Activated CD4-positive, alpha-beta T cell treated with anti-CD3 and anti-CD28 coated beads for 48 hours (primary cell): ENCODE measurements around the gene PSENEN.
"Not testable (repeated sequence)": the region's sequence is repeated elsewhere in the genome, so short reads cannot be mapped to it uniquely, and the experiment has no call there.

Experiments
- DNase-seq: peaks from one replicate; pipeline ENCODE4 v3.0.0-alpha.2; 2020

Gene PSENEN

DNA sequence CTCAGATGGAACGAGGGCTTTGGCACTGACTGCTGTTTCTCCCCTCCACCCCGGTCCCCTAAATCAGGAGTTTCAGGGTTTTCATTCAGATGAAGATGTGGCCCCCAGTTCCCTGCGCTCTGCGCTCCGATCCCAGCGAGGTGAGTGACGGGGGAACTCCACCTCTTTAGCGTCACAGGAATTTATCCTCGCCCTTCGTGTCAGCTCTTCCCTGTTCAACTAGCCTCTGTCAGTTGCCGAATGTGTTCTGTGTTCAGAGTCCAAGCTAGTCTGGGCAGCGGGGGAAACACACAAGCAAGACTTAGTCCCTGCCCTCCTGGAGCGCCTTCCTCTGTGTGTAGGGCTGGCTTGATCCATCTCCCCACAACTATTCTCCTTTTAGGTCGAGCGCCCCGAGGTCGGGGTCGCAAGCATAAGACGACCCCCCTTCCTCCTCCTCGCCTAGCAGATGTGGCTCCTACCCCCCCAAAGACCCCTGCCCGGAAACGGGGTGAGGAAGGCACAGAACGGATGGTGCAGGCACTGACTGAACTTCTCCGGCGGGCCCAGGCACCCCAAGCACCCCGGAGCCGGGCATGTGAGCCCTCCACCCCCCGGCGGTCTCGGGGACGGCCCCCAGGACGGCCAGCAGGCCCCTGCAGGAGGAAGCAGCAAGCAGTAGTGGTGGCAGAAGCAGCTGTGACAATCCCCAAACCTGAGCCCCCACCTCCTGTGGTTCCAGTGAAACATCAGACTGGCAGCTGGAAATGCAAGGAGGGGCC, 25.9 kb upstream of the PSENEN start:
- no peak for DNase-seq

DNA sequence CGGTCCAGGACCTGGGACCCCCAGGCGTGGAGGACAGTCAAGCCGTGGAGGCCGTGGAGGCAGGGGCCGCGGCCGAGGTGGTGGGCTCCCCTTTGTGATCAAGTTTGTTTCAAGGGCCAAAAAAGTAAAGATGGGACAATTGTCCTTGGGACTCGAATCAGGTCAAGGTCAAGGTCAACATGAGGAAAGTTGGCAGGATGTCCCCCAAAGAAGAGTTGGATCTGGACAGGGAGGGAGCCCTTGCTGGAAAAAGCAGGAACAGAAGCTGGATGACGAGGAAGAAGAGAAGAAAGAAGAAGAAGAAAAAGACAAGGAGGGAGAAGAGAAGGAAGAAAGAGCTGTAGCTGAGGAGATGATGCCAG, 25.3 kb upstream of the PSENEN start:
- no peak for DNase-seq

DNA sequence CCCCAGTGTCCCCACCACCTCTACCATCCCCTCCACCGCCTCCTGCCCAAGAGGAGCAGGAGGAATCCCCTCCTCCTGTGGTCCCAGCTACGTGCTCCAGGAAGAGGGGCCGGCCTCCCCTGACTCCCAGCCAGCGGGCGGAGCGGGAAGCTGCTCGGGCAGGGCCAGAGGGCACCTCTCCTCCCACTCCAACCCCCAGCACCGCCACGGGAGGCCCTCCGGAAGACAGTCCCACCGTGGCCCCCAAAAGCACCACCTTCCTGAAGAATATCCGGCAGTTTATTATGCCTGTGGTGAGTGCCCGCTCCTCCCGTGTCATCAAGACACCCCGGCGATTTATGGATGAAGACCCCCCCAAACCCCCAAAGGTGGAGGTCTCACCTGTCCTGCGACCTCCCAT, 24.8 kb upstream of the PSENEN start:
- DNase-seq, result no peak

DNA sequence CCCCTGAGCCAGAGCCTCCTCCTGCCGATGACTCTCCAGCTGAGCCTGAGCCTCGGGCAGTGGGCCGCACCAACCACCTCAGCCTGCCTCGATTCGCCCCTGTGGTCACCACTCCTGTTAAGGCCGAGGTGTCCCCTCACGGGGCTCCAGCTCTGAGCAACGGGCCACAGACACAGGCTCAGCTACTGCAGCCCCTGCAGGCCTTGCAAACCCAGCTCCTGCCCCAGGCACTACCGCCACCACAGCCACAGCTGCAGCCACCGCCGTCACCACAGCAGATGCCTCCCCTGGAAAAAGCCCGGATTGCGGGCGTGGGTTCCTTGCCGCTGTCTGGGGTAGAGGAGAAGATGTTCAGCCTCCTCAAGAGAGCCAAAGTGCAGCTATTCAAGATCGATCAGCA, 24.1 kb upstream of the PSENEN start:
- no peak for DNase-seq

DNA sequence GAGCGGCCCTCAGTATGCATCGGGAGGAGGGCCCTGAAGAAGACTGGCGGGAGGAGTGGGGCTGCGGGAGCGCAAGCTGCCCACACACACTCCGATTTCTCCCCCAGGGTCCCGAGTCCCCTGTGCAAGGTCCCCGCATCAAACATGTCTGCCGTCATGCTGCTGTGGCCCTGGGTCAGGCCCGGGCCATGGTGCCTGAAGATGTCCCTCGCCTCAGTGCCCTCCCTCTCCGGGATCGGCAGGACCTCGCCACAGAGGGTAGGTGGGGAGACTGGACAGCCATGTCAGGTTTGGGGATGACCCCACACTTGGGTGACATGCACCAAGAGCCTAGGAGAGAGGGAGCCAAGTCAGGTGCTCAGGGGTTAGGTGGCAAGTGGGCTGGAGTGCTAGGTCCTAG, 23.0 kb upstream of the PSENEN start:
- no peak for DNase-seq

DNA sequence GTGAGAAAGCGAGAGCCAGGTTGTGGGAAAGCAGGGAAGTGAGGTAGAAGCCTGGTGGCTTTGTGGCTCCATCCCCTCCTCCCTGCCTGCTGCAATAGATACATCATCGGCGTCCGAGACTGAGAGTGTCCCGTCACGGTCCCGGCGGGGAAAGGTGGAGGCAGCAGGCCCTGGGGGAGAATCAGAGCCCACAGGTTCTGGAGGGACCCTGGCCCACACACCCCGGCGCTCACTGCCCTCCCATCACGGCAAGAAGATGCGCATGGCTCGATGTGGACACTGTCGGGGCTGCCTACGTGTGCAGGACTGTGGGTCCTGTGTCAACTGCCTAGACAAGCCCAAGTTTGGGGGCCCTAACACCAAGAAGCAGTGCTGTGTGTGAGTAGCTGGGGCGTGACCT, 22.6 kb upstream of the PSENEN start:
- DNase-seq, result no peak

DNA sequence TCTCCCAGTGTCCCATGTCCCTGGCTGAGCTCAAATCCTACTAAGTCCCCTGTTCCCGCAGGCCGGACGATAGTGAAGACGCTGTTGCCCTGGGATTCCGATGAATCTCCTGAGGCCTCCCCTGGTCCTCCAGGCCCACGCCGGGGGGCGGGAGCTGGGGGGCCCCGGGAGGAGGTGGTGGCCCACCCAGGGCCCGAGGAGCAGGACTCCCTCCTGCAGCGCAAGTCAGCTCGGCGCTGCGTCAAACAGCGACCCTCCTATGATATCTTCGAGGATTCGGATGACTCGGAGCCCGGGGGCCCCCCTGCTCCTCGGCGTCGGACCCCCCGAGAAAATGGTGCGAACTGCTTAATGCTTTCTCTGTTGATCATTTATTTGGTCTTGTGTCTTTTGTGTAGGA, 21.8 kb upstream of the PSENEN start:
- DNase-seq, result no peak

DNA sequence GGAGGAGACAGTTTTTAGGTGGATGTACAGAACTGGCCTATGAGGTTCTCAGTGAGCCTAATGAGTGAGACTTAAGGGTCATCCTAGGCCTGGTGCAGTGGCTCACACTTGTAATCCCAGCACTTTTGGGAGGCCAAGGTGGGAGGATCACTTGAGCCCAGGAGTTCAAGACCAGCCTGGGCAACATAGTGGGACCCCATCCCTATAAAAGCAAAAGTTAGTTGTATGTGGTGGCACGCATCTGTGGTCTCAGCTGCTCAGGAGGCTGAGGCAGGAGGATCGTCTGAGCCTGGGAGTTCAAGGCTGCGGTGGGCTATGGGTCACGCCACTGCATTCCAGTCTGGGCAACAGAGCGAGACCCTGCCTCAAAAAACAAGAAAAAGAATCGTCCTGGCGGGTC, 21.3 kb upstream of the PSENEN start:
- not testable (repeated sequence) for DNase-seq

DNA sequence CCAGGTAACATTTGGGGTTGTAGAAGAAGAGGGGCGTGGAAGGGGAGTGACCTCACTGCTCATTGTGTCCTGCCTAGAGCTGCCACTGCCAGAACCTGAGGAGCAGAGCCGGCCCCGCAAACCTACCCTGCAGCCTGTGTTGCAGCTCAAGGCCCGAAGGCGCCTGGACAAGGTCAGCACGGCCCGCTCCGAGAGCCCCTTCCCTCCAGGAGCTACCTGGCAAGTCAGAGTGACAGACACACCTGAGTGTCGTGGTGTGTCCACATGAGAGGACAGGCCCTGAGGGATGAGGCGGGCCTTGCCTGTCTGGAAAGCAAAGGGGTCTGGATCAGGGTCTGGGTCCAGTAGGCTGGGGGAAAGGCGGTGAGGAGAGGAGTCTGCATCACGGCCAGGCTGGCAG, 20.9 kb upstream of the PSENEN start:
- no peak for DNase-seq

DNA sequence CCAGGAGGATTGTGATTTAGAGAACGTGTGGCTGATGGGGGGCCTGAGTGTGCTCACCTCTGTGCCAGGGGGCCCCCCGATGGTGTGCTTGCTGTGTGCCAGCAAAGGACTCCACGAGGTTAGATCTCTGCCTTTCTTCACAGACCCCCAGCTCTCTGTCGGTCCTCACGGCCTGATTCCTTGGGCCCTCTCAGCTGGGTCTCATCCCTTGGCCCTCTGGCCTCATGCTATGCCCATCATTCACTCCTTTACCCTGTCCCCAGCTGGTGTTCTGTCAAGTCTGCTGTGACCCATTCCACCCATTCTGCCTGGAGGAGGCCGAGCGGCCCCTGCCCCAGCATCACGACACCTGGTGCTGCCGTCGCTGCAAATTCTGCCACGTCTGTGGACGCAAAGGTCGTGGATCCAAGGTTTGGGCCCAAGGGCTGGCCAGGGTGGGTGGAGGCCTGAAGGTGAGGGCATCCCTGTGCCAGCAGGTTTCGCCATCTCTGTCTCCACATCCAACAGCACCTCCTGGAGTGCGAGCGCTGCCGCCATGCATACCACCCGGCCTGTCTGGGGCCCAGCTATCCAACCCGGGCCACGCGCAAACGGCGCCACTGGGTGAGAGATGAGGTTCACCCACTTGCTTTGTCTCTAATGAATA, 20.1 kb upstream of the PSENEN start:
- no peak for DNase-seq

DNA sequence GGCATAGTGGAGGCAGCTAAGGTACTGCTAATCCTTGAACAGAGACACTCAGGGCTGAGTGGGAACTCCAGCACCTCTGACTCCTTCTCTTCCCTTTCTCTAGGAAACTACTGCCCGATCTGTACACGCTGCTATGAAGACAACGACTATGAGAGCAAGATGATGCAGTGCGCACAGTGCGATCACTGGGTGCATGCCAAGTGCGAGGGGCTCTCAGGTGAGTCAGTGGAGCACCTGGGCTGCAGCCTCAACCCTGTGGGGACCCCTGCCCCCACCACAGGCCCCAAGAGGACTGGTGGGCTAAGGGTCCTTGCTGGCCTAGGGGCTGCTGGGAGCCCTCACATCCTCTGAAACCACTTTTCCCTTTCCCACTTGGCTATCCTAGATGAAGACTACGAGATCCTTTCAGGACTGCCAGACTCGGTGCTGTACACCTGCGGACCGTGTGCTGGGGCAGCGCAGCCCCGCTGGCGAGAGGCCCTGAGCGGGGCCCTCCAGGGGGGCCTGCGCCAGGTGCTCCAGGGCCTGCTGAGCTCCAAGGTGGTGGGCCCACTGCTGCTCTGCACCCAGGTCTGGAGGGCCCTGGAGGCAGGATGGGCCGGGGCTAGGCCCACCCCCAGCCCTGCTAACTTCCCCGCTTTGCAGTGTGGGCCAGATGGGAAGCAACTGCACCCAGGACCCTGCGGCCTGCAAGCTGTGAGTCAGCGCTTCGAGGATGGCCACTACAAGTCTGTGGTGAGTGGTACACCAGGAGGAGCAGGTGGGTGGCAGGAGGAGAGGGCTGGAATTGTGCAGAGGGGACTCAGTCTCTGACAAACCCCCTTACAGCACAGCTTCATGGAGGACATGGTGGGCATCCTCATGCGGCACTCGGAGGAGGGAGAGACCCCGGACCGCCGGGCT, 18.1 kb upstream of the PSENEN start:
- DNase-seq, result no peak

DNA sequence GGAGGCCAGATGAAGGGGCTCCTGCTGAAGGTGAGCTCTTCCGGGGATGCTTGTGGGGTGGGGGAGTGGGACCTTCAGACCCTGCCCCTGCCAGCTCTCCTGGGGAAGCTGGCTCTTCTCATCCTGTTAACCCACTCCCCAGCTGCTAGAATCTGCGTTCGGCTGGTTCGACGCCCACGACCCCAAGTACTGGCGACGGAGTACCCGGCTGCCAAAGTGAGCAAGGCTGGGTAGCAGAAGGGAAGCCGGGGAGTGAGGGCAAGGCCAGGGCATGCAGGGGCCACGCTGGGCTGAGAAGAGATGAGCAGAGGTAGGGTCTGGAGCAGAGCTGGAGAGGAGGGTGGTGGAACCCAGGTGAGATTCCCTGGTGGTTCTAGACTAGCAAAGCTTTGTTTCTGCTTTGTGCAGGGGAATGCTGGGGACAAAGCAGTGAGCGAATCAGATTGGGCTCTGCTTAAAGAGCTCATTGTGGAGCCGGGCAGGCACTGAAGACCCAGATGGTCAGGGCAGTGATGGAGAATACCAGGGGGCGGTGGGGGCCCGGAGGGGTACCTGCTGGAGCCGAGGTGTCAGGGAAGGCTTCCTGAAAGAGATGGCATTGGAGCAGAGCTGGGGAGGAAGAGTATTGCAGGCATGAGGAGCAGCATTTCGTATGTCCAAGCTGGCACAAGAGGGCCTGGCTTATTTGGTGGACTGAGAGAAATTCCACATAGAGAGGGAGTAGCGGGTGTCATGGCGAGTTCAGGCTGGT, 17.3 kb upstream of the PSENEN start:
- DNase-seq, result no peak

DNA sequence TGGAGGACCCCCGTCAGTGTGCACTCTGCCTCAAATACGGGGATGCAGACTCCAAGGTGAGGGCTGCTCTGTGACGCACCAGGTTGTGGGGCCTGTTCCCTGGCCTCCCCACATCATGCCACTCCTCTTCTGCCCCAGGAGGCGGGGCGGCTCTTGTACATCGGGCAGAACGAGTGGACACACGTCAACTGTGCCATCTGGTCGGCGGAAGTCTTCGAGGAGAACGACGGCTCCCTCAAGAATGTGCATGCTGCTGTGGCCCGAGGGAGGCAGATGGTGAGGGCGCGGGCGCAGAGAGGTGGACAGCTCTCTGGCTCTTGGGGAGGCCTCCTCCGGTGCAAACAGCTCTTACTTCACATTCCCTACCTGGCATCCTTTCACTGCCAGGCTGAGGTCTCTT, 16.4 kb upstream of the PSENEN start:
- no peak for DNase-seq

DNA sequence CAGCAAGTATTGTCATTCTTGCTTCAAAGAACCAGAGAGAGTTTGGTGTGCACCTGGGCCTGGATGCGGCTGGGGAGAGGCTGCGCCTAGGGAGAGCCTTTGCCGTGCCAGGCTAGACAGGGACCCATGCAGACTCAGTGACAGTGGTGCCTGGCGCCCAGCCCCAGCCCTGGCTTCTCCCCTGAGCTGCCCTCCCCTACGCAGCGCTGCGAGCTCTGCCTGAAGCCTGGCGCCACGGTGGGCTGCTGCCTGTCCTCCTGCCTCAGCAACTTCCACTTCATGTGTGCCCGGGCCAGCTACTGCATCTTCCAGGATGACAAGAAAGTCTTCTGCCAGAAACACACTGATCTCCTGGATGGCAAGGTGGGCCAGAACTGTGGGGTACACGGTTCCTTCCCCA, 15.7 kb upstream of the PSENEN start:
- DNase-seq, result no peak

DNA sequence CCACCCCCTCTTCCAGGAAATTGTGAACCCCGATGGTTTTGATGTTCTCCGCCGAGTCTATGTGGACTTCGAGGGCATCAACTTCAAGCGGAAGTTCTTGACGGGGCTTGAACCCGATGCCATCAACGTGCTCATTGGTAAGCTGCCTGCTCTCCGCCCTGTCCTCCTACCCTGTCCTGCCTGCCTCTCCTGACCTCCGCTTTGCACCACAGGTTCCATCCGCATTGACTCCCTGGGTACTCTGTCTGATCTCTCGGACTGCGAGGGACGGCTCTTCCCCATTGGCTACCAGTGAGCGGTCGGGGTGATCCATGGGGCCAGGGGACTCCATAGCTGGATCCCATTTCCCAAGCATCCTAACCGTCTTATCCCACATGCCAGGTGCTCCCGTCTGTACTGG, 15.1 kb upstream of the PSENEN start:
- DNase-seq, result no peak

DNA sequence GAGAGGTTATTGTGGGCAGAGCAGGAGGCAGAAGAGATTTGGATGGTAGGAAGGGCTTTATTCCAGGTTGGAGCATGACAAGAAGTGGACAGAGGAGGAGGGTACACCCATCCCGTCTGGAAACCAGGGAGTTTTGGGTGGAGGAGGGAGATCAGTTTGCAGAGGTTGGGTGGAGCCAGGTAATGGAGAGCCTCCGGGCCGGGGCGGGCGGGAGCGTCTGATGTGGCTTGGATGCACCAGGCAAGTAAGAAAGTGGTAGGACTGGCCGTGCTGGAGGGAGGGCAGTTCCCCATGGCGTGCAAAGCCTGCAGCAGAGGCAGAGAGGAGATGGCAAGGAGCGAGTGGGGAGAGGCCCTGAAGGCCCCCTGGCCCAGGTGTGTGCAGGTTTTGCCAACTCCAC, 14.1 kb upstream of the PSENEN start:
- DNase-seq, result no peak

DNA sequence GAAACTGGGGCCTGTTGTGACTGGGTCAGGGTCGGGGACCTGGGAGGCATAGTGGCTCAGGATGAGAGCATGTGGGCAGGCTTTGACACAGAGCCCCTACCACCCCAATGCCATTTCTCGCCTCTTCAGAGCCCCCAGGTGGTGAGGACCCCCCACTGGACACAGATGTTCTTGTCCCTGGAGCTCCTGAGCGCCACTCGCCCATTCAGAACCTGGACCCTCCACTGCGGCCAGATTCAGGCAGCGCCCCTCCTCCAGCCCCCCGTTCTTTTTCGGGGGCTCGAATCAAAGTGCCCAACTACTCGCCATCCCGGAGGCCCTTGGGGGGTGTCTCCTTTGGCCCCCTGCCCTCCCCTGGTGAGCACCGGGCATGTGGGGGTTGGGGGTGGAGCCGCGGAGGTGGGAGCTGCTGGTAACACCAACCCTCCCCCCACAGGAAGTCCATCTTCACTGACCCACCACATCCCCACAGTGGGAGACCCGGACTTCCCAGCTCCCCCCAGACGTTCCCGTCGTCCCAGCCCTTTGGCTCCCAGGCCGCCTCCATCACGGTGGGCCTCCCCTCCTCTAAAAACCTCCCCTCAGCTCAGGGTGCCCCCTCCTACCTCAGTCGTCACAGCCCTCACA, 13.6 kb upstream of the PSENEN start:
- no peak for DNase-seq

DNA sequence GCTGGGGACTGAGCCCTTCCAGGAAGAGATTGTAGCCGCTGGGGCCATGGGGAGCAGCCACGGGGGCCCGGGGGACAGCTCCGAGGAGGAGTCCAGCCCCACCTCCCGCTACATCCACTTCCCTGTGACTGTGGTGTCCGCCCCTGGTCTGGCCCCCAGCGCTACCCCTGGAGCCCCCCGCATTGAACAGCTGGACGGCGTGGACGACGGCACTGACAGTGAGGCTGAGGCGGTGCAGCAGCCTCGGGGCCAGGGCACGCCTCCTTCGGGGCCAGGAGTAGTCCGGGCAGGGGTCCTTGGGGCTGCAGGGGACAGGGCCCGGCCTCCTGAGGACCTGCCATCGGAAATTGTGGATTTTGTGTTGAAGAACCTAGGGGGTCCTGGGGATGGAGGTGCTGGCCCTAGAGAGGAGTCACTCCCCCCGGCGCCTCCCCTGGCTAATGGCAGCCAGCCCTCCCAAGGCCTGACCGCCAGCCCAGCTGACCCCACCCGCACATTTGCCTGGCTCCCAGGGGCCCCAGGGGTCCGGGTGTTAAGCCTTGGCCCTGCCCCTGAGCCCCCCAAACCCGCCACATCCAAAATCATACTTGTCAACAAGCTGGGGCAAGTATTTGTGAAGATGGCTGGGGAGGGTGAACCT, 12.8 kb upstream of the PSENEN start:
- DNase-seq, result no peak

DNA sequence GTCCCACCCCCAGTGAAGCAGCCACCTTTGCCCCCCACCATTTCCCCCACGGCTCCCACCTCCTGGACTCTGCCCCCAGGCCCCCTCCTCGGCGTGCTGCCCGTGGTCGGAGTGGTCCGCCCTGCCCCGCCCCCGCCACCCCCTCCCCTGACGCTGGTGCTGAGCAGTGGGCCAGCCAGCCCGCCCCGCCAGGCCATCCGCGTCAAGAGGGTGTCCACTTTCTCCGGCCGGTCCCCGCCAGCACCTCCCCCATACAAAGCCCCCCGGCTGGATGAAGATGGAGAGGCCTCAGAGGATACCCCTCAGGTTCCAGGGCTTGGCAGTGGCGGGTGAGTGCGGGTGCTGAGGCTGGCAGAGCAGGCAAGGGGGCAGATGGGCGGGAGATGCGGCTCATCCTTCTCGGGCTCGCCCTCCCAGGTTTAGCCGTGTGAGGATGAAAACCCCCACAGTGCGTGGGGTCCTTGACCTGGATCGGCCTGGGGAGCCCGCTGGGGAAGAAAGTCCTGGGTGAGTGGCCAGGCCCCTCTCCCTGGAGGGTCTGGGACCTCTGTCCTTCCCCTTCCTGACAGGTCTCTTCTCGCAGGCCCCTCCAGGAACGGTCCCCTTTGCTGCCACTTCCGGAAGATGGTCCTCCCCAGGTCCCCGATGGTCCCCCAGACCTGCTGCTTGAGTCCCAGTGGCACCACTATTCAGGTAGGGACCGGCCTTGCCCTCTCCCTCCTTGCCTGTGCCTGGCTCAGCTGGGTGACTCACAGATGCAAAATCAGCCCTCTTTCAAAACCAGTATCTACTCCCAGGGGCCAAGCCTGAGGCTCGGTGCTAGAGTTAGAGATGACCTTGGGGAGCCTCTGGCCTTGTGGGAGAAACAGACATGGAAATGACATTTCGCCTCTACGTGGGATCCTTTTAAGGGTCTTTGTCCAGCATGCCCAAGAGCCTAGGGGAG, 12.0 kb upstream of the PSENEN start:
- DNase-seq, result no peak

DNA sequence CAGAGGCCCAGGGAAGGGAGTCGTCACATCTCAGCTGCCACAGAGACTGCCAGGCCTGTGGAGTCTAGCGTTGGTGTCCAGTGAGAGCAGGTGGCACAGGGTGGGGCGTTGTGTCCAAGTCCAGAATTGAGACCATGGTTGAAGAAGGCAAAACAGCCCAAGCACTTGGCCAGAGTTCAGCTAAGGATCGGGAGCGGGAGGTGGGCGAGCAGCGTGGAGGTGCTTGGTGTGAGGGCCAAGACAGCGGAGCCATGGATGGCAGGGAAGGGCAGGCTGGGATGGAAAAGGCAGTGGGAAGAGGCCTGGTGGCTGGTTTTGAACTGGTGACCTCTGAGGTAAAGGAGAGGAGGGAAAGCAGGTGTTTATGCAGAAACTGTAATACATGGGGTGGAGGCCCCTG, 11.2 kb upstream of the PSENEN start:
- no peak for DNase-seq

DNA sequence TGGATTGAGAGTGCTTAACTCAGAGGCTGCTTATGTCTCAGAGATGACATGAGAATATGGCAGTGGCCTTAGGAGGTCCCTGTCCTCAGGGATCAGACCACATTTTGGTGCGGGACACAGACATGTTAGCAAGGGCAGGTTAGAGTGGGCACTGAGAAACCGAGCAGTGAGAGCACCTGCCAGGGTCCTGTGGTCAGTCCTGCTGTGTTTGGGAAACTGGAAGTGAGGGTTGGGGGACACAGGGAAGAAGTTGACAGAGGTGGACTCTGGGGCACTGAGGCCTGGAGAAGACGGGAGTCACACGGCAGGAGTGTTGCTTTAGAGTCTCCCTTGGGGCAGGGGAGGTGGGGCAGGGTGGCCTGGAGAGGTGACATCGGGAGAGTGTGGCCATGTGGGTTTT, 10.6 kb upstream of the PSENEN start:
- DNase-seq, result no peak
